ENCODE data around the gene SMIM31. TPM values are rescaled to one million over a fixed set of nuclear protein-coding genes. Genes with fewer than 3 reads are reported as not detected.

The SMIM31 gene
- polyA plus RNA-seq, 1 donor, result 23.4 TPM

- Histone ChIP-seq H3K36me3 (ENCODE audit: control insufficient read depth, insufficient read depth, low read length) (no peaks in the 10 kb centered on the region), H3K4me3 (ENCODE audit: low read length) (no peak overlapping the region), H3K27ac (ENCODE audit: low read length) (no peak overlapping the region), H3K4me1 (ENCODE audit: control insufficient read depth, insufficient read depth, low read length) (peaks cover 8% of the 10 kb centered on the region), H3K27me3 (ENCODE audit: control insufficient read depth, insufficient read depth, low read length) (no peaks in the 10 kb centered on the region), H3K9me3 (ENCODE audit: control insufficient read depth, low read depth, low read length) (no peaks in the 10 kb centered on the region)
- DNase-seq, result peak in 1 of 2 donors; percentile 16
- WGBS (ENCODE audit: insufficient coverage, low lambda C conversion rate), result no CpG with 5 or more reads among the region's 1 CpG
These were observed 1.5 kb downstream of the SMIM31 start for GRCh38 chr4:164755432-164755831.

DNA sequence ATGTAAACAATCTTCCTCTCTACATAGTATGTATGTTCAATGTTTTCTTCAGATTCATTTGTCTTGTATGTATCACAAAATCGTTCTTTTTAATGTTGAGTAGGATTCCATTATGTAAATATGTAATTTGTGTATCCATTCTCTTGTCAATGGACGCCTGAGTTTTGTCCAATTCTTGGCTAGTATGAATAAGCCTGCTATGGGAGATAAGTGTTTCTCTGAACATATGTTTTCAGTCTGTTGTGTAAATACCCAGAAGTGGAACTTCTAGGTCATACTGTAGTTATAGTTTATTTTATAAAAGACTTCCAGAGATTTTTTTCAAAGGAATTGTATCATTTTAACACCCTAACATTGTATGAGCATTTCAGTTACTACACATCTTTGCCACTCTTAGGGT, 2.8 kb downstream of the SMIM31 start:
- H3K27ac ChIP-seq (ENCODE audit: low read length), result no peak overlapping the region
- no peak for DNase-seq
- no peak overlapping the region for H3K4me3 ChIP-seq (ENCODE audit: low read length)
- H3K9me3 ChIP-seq (ENCODE audit: control insufficient read depth, low read depth, low read length), result no peaks in the 10 kb centered on the region
- H3K4me1 ChIP-seq (ENCODE audit: control insufficient read depth, insufficient read depth, low read length), result peaks cover 13% of the 10 kb centered on the region
- no peaks in the 10 kb centered on the region for H3K36me3 ChIP-seq (ENCODE audit: control insufficient read depth, insufficient read depth, low read length)
- H3K27me3 ChIP-seq (ENCODE audit: control insufficient read depth, insufficient read depth, low read length), result no peaks in the 10 kb centered on the region
- no CpG with 5 or more reads among the region's 2 CpGs for WGBS (ENCODE audit: insufficient coverage, low lambda C conversion rate)

GRCh38 chr4:164761241-164761640, 7.3 kb downstream of the SMIM31 start:
- H3K4me3 ChIP-seq (ENCODE audit: low read length), result no peak overlapping the region
- H3K9me3 ChIP-seq (ENCODE audit: control insufficient read depth, low read depth, low read length), result no peaks in the 10 kb centered on the region
- no peaks in the 10 kb centered on the region for H3K27me3 ChIP-seq (ENCODE audit: control insufficient read depth, insufficient read depth, low read length)
- 17% methylated on average over 1 of the region's 1 CpG for WGBS (ENCODE audit: insufficient coverage, low lambda C conversion rate)
- H3K4me1 ChIP-seq (ENCODE audit: control insufficient read depth, insufficient read depth, low read length), result peaks cover 14% of the 10 kb centered on the region
- peak; percentile 53 to 85 for DNase-seq
- H3K36me3 ChIP-seq (ENCODE audit: control insufficient read depth, insufficient read depth, low read length), result no peaks in the 10 kb centered on the region
- H3K27ac ChIP-seq (ENCODE audit: low read length), result peak overlapping the region; percentile 81

DNA sequence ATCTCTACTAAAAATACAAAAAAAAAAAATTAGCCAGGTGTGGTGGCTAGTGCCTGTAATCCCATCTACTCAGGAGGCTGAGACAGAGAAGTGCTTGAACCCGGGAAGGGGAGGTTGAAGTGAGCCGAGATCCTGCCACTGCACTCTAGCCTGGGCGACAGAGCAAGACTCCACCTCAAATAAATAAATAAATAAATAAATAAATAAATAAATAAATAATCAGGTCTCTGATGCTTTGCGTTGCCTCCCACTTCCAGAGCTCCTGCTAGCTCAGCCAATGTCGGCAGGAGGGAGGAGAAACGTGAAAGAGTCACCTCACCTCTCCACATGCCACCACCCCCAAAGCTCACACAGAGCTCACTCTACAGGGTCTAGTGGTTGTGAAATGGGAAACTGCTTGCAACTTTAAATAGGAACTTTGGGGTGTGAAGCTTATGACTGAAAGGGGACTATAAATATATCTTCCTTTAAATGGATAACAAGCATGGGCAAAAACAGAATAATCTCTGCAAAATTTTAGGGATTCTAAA, 7.9 kb downstream of the SMIM31 start:
- H3K9me3 ChIP-seq (ENCODE audit: control insufficient read depth, low read depth, low read length), result no peaks in the 10 kb centered on the region
- no peaks in the 10 kb centered on the region for H3K36me3 ChIP-seq (ENCODE audit: control insufficient read depth, insufficient read depth, low read length)
- peak overlapping the region; percentile 81 for H3K27ac ChIP-seq (ENCODE audit: low read length)
- H3K4me3 ChIP-seq (ENCODE audit: low read length), result no peak overlapping the region
- no peaks in the 10 kb centered on the region for H3K27me3 ChIP-seq (ENCODE audit: control insufficient read depth, insufficient read depth, low read length)
- no peak for DNase-seq
- WGBS (ENCODE audit: insufficient coverage, low lambda C conversion rate), result 100% methylated on average over 1 of the region's 6 CpGs
- H3K4me1 ChIP-seq (ENCODE audit: control insufficient read depth, insufficient read depth, low read length), result peaks cover 14% of the 10 kb centered on the region

- H3K9me3 ChIP-seq (ENCODE audit: control insufficient read depth, low read depth, low read length), result no peaks in the 10 kb centered on the region
- H3K27ac ChIP-seq (ENCODE audit: low read length), result no peak overlapping the region
- WGBS (ENCODE audit: insufficient coverage, low lambda C conversion rate), result 80% methylated on average over 1 of the region's 3 CpGs
- H3K4me3 ChIP-seq (ENCODE audit: low read length), result no peak overlapping the region
- H3K36me3 ChIP-seq (ENCODE audit: control insufficient read depth, insufficient read depth, low read length), result no peaks in the 10 kb centered on the region
- H3K4me1 ChIP-seq (ENCODE audit: control insufficient read depth, insufficient read depth, low read length), result peaks cover 12% of the 10 kb centered on the region
- no peaks in the 10 kb centered on the region for H3K27me3 ChIP-seq (ENCODE audit: control insufficient read depth, insufficient read depth, low read length)
- no peak for DNase-seq
These were observed 11.2 kb downstream of the SMIM31 start for GRCh38 chr4:164765096-164765495.

DNA sequence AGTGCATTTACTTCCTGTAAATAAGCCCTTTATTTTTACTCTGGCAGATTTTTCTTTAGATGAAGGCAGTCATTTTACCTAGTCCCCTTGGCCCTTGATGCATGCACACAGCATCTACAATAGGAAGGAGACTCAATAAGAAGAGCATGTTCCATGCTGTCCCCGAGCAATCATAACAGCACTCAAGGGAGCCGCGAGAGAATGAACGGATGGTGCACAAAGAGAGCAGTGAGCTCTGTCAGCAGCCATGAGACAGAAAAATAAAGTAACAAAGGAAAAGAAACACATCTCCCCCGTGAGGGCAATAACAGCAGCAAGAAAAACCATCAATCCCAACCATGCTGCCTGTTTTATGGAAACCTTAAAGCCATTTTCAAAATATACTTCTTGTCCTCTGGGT, 11.9 kb downstream of the SMIM31 start:
- no CpG with 5 or more reads among the region's 5 CpGs for WGBS (ENCODE audit: insufficient coverage, low lambda C conversion rate)

DNA sequence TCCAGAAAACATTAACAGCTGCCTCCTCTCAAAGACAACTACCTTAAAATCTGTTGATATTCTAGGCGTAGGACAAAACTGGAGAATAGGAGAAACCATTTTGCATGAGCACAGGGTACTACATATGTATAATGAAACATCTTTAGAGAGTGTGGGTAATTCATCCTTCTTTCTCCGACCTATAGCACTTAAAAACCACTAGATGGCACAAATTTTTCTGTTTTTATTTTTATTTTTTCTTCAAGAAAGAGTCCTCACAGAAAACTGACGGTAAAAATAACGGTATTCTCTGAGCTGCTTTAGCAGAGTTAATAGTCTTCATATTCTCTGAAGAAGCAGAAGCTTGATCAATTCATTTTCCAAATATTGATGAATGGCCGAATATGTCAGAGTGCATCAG, 14.6 kb downstream of the SMIM31 start:
- H3K27me3 ChIP-seq (ENCODE audit: control insufficient read depth, insufficient read depth, low read length), result no peaks in the 10 kb centered on the region
- no peaks in the 10 kb centered on the region for H3K9me3 ChIP-seq (ENCODE audit: control insufficient read depth, low read depth, low read length)
- H3K36me3 ChIP-seq (ENCODE audit: control insufficient read depth, insufficient read depth, low read length), result no peaks in the 10 kb centered on the region
- WGBS (ENCODE audit: insufficient coverage, low lambda C conversion rate), result no CpG with 5 or more reads among the region's 5 CpGs
- H3K4me3 ChIP-seq (ENCODE audit: low read length), result no peak overlapping the region
- peaks cover under 1% of the 10 kb centered on the region for H3K4me1 ChIP-seq (ENCODE audit: control insufficient read depth, insufficient read depth, low read length)
- DNase-seq, result no peak
- no peak overlapping the region for H3K27ac ChIP-seq (ENCODE audit: low read length)

More for the DNA sequence above, 11.9 kb downstream of the SMIM31 start:
- DNase-seq, result no peak
- Histone ChIP-seq H3K27me3 (ENCODE audit: control insufficient read depth, insufficient read depth, low read length) (no peaks in the 10 kb centered on the region), H3K27ac (ENCODE audit: low read length) (no peak overlapping the region), H3K4me3 (ENCODE audit: low read length) (no peak overlapping the region), H3K9me3 (ENCODE audit: control insufficient read depth, low read depth, low read length) (no peaks in the 10 kb centered on the region), H3K4me1 (ENCODE audit: control insufficient read depth, insufficient read depth, low read length) (peaks cover 10% of the 10 kb centered on the region), H3K36me3 (ENCODE audit: control insufficient read depth, insufficient read depth, low read length) (no peaks in the 10 kb centered on the region)

DNA sequence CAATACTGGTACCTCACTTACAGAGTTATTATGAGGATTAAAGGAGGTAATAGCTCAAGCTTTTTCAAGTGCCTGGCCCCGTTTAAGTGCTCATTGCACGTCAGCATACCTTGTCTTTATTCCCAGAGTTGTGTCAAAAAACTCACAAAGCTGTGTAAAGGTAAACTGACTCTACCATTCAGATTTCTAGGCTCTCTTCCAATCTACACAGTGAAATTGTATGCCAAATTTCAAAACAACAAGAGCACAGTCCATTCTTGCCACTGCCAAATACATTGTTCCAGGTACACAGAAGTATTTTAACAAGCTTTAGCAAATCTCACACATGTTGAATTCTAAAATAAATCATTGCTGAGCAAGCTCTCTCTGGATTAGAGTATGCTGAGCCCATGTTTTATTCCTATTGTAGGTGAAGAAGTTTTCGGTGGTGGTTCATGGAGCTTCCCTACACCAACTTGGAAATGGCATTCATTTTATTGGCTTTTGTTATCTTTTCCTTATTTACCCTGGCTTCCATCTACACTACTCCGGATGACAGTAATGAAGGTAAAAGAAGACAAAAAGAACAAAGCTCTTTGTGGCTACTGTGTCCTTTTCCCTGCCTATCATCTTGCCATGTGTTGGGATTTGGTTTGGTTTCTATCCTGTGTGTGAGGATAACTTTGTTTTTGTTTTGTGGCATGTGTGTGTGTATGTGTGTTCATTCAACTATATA, 16.2 kb downstream of the SMIM31 start:
- Histone ChIP-seq H3K4me1 (ENCODE audit: control insufficient read depth, insufficient read depth, low read length) (no peaks in the 10 kb centered on the region), H3K36me3 (ENCODE audit: control insufficient read depth, insufficient read depth, low read length) (no peaks in the 10 kb centered on the region), H3K4me3 (ENCODE audit: low read length) (no peak overlapping the region), H3K27ac (ENCODE audit: low read length) (no peak overlapping the region), H3K27me3 (ENCODE audit: control insufficient read depth, insufficient read depth, low read length) (no peaks in the 10 kb centered on the region), H3K9me3 (ENCODE audit: control insufficient read depth, low read depth, low read length) (no peaks in the 10 kb centered on the region)
- no peak for DNase-seq
- 0% methylated on average over 1 of the region's 4 CpGs for WGBS (ENCODE audit: insufficient coverage, low lambda C conversion rate)

DNA sequence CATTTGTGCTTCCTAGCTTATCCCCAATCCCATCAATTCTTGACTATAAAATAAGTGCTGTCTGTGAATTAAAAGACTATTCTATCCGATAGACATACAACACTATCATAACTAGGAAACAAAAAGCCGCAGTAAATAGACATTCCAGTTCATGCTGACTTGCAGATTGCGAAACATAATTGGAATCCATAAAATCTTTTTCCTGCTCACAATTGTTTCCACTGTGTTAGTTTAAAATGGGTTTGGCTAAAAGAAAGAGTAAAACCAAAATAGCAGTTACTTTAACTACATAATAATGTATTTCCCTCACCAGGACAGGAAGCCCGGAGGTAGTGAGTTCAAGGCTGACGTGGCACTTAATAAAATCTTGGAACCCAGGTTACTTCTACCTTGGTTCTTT, 17.2 kb downstream of the SMIM31 start:
- Histone ChIP-seq H3K9me3 (ENCODE audit: control insufficient read depth, low read depth, low read length) (no peaks in the 10 kb centered on the region), H3K36me3 (ENCODE audit: control insufficient read depth, insufficient read depth, low read length) (no peaks in the 10 kb centered on the region), H3K27ac (ENCODE audit: low read length) (no peak overlapping the region), H3K27me3 (ENCODE audit: control insufficient read depth, insufficient read depth, low read length) (no peaks in the 10 kb centered on the region), H3K4me3 (ENCODE audit: low read length) (no peak overlapping the region), H3K4me1 (ENCODE audit: control insufficient read depth, insufficient read depth, low read length) (no peaks in the 10 kb centered on the region)
- 62% methylated on average over 2 of the region's 5 CpGs for WGBS (ENCODE audit: insufficient coverage, low lambda C conversion rate)
- no peak for DNase-seq

GRCh38 chr4:164772076-164772475, 18.1 kb downstream of the SMIM31 start:
- Histone ChIP-seq H3K4me1 (ENCODE audit: control insufficient read depth, insufficient read depth, low read length) (no peaks in the 10 kb centered on the region), H3K4me3 (ENCODE audit: low read length) (no peak overlapping the region), H3K27ac (ENCODE audit: low read length) (no peak overlapping the region), H3K9me3 (ENCODE audit: control insufficient read depth, low read depth, low read length) (no peaks in the 10 kb centered on the region), H3K36me3 (ENCODE audit: control insufficient read depth, insufficient read depth, low read length) (no peaks in the 10 kb centered on the region), H3K27me3 (ENCODE audit: control insufficient read depth, insufficient read depth, low read length) (no peaks in the 10 kb centered on the region)
- DNase-seq, result no peak
- WGBS (ENCODE audit: insufficient coverage, low lambda C conversion rate), result no CpG with 5 or more reads among the region's 7 CpGs

GRCh38 chr4:164779080-164779479, 25.1 kb downstream of the SMIM31 start:
- 83% methylated on average over 1 of the region's 7 CpGs for WGBS (ENCODE audit: insufficient coverage, low lambda C conversion rate)
- Histone ChIP-seq H3K4me3 (ENCODE audit: low read length) (no peak overlapping the region), H3K4me1 (ENCODE audit: control insufficient read depth, insufficient read depth, low read length) (no peaks in the 10 kb centered on the region), H3K27ac (ENCODE audit: low read length) (no peak overlapping the region), H3K36me3 (ENCODE audit: control insufficient read depth, insufficient read depth, low read length) (no peaks in the 10 kb centered on the region), H3K27me3 (ENCODE audit: control insufficient read depth, insufficient read depth, low read length) (no peaks in the 10 kb centered on the region), H3K9me3 (ENCODE audit: control insufficient read depth, low read depth, low read length) (no peaks in the 10 kb centered on the region)
- DNase-seq, result no peak

Measured in large intestine (tissue), 3 donors.